SK-N-SH treated with all-trans-retinoic acid at 6 μM for 48 hours (cell line): ENCODE results near the gene CHRNA4.

Experiments used
- ARNTL ChIP-seq: fragments of 450-650 bp; formaldehyde crosslinking; IDR thresholded peaks from 2 replicates; pipeline ENCODE4 v1.5.0; 2020; ENCODE audit warnings: low read depth, mild to moderate bottlenecking, moderate library complexity, borderline replicate concordance
- CSDC2 ChIP-seq: fragments of 250-450 bp; sonication (Bioruptor Pico); IDR thresholded peaks from 2 replicates; pipeline ENCODE4 v1.5.0; 2020; ENCODE audit warnings: mild to moderate bottlenecking, moderate library complexity
- ISL1 ChIP-seq: fragments of 250-450 bp; sonication (Bioruptor Pico); IDR thresholded peaks from 2 replicates; pipeline ENCODE4 v2.1.2; 2022; ENCODE audit warnings: mild to moderate bottlenecking, moderate library complexity
- OSR1 ChIP-seq: fragments of 250-450 bp; sonication (Bioruptor Pico); IDR thresholded peaks from 2 replicates; pipeline ENCODE4 v1.8.0; 2022; ENCODE audit warnings: moderate library complexity, mild to moderate bottlenecking, inconsistent platforms
- ZFP3 ChIP-seq: fragments of 250-450 bp; sonication (Bioruptor Pico); IDR thresholded peaks from 2 replicates; pipeline ENCODE4 v1.5.0; 2020; ENCODE audit warnings: mild to moderate bottlenecking, moderate library complexity
- ZFP30 ChIP-seq: fragments of 450-650 bp; formaldehyde crosslinking; IDR thresholded peaks from 2 replicates; pipeline ENCODE4 v1.5.0; 2022; ENCODE audit warnings: mild to moderate bottlenecking, moderate library complexity
- ZNF70 ChIP-seq: fragments of 450-650 bp; formaldehyde crosslinking; IDR thresholded peaks from 2 replicates; pipeline ENCODE4 v1.5.0; 2020; ENCODE audit warnings: mild to moderate bottlenecking, moderate library complexity
- TF ChIP-seq, protein P1 (sequence below): fragments of 250-450 bp; sonication (Bioruptor Pico); IDR thresholded peaks from 2 replicates; pipeline ENCODE4 v1.8.0; 2021; ENCODE audit warnings: low read depth, mild to moderate bottlenecking, moderate library complexity, borderline replicate concordance
- TF ChIP-seq, protein P2 (sequence below): fragments of 250-450 bp; sonication (Bioruptor Pico); IDR thresholded peaks from 2 replicates; pipeline ENCODE4 v1.5.1; 2020; ENCODE audit warnings: low read depth, mild to moderate bottlenecking, moderate library complexity

DNA sequence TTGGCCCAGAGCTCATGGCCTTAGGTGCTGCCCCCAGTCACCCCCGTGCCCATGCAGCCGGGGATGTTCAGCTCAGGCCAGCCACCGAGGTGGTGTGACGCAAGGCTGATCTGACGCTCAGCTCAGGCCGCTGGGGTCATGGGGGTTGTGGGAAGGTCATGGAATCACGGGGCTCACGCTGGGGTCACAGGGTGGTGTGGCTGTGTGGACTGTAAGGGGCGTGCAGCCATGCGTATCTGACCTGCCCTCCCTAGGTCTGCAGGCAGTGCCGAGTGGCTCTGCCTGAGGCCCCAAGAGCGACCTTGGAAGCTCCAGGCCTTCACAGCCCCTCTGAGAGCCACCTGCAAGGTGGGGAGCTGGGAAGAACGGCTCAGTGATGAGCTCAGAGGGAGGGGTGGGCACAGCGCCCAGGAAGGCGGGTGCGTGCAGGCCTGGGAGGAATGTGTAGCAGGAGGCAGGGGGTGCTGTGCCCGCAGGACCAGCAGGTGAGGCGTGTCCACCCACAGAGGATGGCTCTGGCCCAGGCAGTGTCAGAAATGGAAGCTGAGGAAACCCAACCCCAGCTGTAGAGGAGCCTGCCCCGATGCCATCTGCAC is 27.8 kb downstream of the CHRNA4 start:
- TF ChIP-seq, protein P1, sequence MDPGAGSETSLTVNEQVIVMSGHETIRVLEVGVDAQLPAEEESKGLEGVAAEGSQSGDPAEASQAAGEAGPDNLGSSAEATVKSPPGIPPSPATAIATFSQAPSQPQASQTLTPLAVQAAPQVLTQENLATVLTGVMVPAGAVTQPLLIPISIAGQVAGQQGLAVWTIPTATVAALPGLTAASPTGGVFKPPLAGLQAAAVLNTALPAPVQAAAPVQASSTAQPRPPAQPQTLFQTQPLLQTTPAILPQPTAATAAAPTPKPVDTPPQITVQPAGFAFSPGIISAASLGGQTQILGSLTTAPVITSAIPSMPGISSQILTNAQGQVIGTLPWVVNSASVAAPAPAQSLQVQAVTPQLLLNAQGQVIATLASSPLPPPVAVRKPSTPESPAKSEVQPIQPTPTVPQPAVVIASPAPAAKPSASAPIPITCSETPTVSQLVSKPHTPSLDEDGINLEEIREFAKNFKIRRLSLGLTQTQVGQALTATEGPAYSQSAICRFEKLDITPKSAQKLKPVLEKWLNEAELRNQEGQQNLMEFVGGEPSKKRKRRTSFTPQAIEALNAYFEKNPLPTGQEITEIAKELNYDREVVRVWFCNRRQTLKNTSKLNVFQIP (CRISPR knock-in tag) = no peak
- TF ChIP-seq ARNTL (CRISPR knock-in tag) (no peak), ZFP3 (CRISPR knock-in tag) (no peak), ZNF70 (CRISPR knock-in tag) (no peak), CSDC2 (CRISPR knock-in tag) (no peak), ISL1 (no peak), ZFP30 (CRISPR knock-in tag) (no peak), OSR1 (CRISPR knock-in tag) (no peak)
- TF ChIP-seq, protein P2, sequence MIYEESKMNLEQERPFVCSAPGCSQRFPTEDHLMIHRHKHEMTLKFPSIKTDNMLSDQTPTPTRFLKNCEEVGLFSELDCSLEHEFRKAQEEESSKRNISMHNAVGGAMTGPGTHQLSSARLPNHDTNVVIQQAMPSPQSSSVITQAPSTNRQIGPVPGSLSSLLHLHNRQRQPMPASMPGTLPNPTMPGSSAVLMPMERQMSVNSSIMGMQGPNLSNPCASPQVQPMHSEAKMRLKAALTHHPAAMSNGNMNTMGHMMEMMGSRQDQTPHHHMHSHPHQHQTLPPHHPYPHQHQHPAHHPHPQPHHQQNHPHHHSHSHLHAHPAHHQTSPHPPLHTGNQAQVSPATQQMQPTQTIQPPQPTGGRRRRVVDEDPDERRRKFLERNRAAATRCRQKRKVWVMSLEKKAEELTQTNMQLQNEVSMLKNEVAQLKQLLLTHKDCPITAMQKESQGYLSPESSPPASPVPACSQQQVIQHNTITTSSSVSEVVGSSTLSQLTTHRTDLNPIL (CRISPR knock-in tag) = no peak
